Adrenal gland (tissue), 12 donors: ENCODE measurements around the gene ATE1. TPM values are rescaled to one million over a fixed set of nuclear protein-coding genes. Genes with fewer than 3 reads are reported as not detected.

Experiments used
- DNase-seq, 7 donors: peaks; one replicate each; pipeline ENCODE4 v3.0.0-alpha.2; 2019 to 2020
- H3K27ac ChIP-seq, 5 donors: fragments of 200-600 bp; sonication (generic) in 4 of 5; 1 replicate in 3 of 5; 2 replicates in 2 of 5; pipeline versions ENCODE4 v1.5.1 to v1.8.0; 2016 to 2020; ENCODE audit warnings: mild to moderate bottlenecking in 1 of 5
- H3K27me3 ChIP-seq: fragments of 200-600 bp; 2 replicates; pipeline ENCODE4 v1.8.0; 2021
- H3K36me3 ChIP-seq, 2 donors: fragments of 200-600 bp; replicated peaks in 1 of 2; 1 replicate in 1 of 2; 2 replicates in 1 of 2; pipeline versions ENCODE4 v1.5.1 to v1.8.0; 2018 to 2022
- H3K4me1 ChIP-seq, 2 donors: fragments of 200-600 bp; replicated peaks in 1 of 2; 1 replicate in 1 of 2; 2 replicates in 1 of 2; pipeline versions ENCODE4 v1.5.1 to v1.8.0; 2018 to 2021
- H3K4me3 ChIP-seq, 4 donors: fragments of 200-600 bp; sonication (generic) in 3 of 4; one replicate each; pipeline ENCODE4 v1.5.1; 2016 to 2018
- H3K9me3 ChIP-seq, 3 donors: fragments of 200-600 bp; sonication (generic) in 1 of 3; replicated peaks in 1 of 3; 1 replicate in 2 of 3; 2 replicates in 1 of 3; pipeline versions ENCODE4 v1.5.1 to v1.8.0; 2016 to 2021
- POLR2A ChIP-seq, 2 donors: fragments of 450-650 bp; IDR thresholded peaks; one replicate each; pipeline ENCODE4 v1.6.1; 2017; ENCODE audit warnings: antibody characterized with exemption in 2 of 2, mild to moderate bottlenecking in 2 of 2, moderate library complexity in 1 of 2
- WGBS, 4 donors: extraction: QIAGEN DNeasy Blood & Tissue Kit in 2 of 4; methylation state at CpG; one replicate each; pipeline versions ENCODE4 v1.1.5 to v1.1.7; 2013 to 2017; 5-methylcytosine and 5-hydroxymethylcytosine counted together
- intact Hi-C, 2 donors: fragments of 100-400 bp; cut with DNase I; formaldehyde crosslinking; loops; one replicate each; pipeline versions ENCODE4 v1.14.1 to v1.15.0; 2022 to 2023
- polyA plus RNA-seq, 3 donors: library from polyadenylated mRNA; stranded (reverse); fragments of 200-250 nt in 2 of 3; fragments of 350-450 nt in 1 of 3; fragmentation: Illumina TruSeq in 1 of 3; extraction: RNeasy Lipid Tissue Mini Kit (QIAGEN cat#74804) in 1 of 3; gene quantifications; one replicate each; pipeline ENCODE4 v1.2.3, GENCODE V29; 2013 to 2014
- total RNA-seq, 9 donors: library from RNA; depleted of rRNA in 4 of 9; stranded (reverse); fragments of >200 nt in 4 of 9; fragments of 120-200 nt in 1 of 9; fragmentation: NEBNext Ultra II Directional in 1 of 9; extraction: Animal tissue kit (Norgen Biotek cat#: 25700) in 1 of 9; gene quantifications; one replicate each; pipeline versions ENCODE4 v1.1.0 to v1.2.4, GENCODE V29; 2013 to 2023
- TF ChIP-seq, protein P1 (sequence below), 6 experiments: fragments of 450-650 bp in 4 of 6; fragments of 200-600 bp in 2 of 6; sonication (generic) in 1 of 6; IDR thresholded peaks; 1 replicate in 5 of 6; 2 replicates in 1 of 6; pipeline versions ENCODE4 v1.5.1 to v1.8.0; 2016 to 2021; ENCODE audit warnings: antibody characterized with exemption in 6 of 6, mild to moderate bottlenecking in 2 of 6, moderate library complexity in 1 of 6
- donor health status: healthy with polysubstance abuse.
- donor health status: Bipolar disorder and iron deficiency.
- donor health status: DM: yes; HTN: yes; CAD: no.
- donor health status: DM: no; HTN: no; CAD: no.
- donor health status: DM: no; HTN: no; CAD: no.
- donor health status: DM: yes; HTN: yes; CAD: no.

The ATE1 gene
- total and polyA plus RNA-seq, 12 donors, result 4.2 to 53.7 (median 31.9) TPM

- Histone ChIP-seq H3K27me3 (no peaks in the 10 kb centered on the region), H3K9me3 (no peaks in the 10 kb centered on the region), H3K4me1 (no peaks in the 10 kb centered on the region), H3K27ac (no peak overlapping the region), H3K4me3 (no peak overlapping the region), H3K36me3 (no peaks in the 10 kb centered on the region)
- DNase-seq, result no peak
- TF ChIP-seq POLR2A (IDR thresholded peaks at IDR 0.05), result no peak
- TF ChIP-seq, protein P1, sequence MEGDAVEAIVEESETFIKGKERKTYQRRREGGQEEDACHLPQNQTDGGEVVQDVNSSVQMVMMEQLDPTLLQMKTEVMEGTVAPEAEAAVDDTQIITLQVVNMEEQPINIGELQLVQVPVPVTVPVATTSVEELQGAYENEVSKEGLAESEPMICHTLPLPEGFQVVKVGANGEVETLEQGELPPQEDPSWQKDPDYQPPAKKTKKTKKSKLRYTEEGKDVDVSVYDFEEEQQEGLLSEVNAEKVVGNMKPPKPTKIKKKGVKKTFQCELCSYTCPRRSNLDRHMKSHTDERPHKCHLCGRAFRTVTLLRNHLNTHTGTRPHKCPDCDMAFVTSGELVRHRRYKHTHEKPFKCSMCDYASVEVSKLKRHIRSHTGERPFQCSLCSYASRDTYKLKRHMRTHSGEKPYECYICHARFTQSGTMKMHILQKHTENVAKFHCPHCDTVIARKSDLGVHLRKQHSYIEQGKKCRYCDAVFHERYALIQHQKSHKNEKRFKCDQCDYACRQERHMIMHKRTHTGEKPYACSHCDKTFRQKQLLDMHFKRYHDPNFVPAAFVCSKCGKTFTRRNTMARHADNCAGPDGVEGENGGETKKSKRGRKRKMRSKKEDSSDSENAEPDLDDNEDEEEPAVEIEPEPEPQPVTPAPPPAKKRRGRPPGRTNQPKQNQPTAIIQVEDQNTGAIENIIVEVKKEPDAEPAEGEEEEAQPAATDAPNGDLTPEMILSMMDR (IDR thresholded peaks at IDR 0.05), result no peak
- 68 to 82% (median 75%) methylated on average over 1 of the region's 1 CpG for WGBS, 4 donors
- intact Hi-C loops, result no loop called here
These were observed 211.9 kb downstream of the ATE1 start for GRCh38 chr10:121715969-121716368.

- H3K36me3 ChIP-seq, result no peaks in the 10 kb centered on the region
- no peak for DNase-seq
- no peak overlapping the region for H3K27ac ChIP-seq
- WGBS, 4 donors, result 74 to 85% (median 76%) methylated on average over 3 of the region's 3 CpGs
- TF ChIP-seq, protein P1 (IDR thresholded peaks at IDR 0.05), result no peak
- no peak for TF ChIP-seq POLR2A (IDR thresholded peaks at IDR 0.05)
- intact Hi-C loops, result no loop called here
- H3K4me3 ChIP-seq, result no peak overlapping the region
- no peaks in the 10 kb centered on the region for H3K9me3 ChIP-seq
- no peaks in the 10 kb centered on the region for H3K4me1 ChIP-seq
- no peaks in the 10 kb centered on the region for H3K27me3 ChIP-seq
These were observed 212.8 kb downstream of the ATE1 start for GRCh38 chr10:121715076-121715475.

GRCh38 chr10:121713486-121713885, 214.3 kb downstream of the ATE1 start:
- Histone ChIP-seq H3K36me3 (no peaks in the 10 kb centered on the region), H3K27ac (no peak overlapping the region), H3K4me1 (no peaks in the 10 kb centered on the region), H3K4me3 (no peak overlapping the region), H3K9me3 (no peaks in the 10 kb centered on the region), H3K27me3 (no peaks in the 10 kb centered on the region)
- intact Hi-C loops, result no loop called here
- WGBS, 4 donors, result 81 to 96% (median 91%) methylated on average over 5 of the region's 5 CpGs
- TF ChIP-seq, protein P1 (IDR thresholded peaks at IDR 0.05), result no peak
- no peak for TF ChIP-seq POLR2A (IDR thresholded peaks at IDR 0.05)
- DNase-seq, result no peak

- no peaks in the 10 kb centered on the region for H3K36me3 ChIP-seq
- no peak overlapping the region for H3K4me3 ChIP-seq
- H3K27ac ChIP-seq, result no peak overlapping the region
- intact Hi-C loops, result no loop called here
- WGBS, 4 donors, result 73 to 86% (median 84%) methylated on average over 7 of the region's 7 CpGs
- TF ChIP-seq, protein P1 (IDR thresholded peaks at IDR 0.05), result no peak
- TF ChIP-seq POLR2A (IDR thresholded peaks at IDR 0.05), result no peak
- H3K4me1 ChIP-seq, result no peaks in the 10 kb centered on the region
- peaks cover 3% of the 10 kb centered on the region for H3K27me3 ChIP-seq
- no peak for DNase-seq
- H3K9me3 ChIP-seq, result no peaks in the 10 kb centered on the region
These were observed 216.9 kb downstream of the ATE1 start for GRCh38 chr10:121710971-121711370.
